GM12865 (cell line): ENCODE measurements around the gene RIPPLY3.

Experiments used
- DNase-seq: peaks from one replicate; pipeline ENCODE4 v3.0.0; 2010; ENCODE audit warnings: low read depth
- H3K4me3 ChIP-seq: 2 replicates; pipeline ENCODE4 v1.5.1; 2011; ENCODE audit warnings: mild to moderate bottlenecking, low read depth, low read length, control low read depth
- TF ChIP-seq, protein P1 (sequence below): IDR thresholded peaks from 2 replicates; pipeline ENCODE4 v1.5.1; 2011; ENCODE audit warnings: low read length, control low read depth, low read depth, inconsistent platforms; ENCODE audit not compliant: insufficient read depth; ENCODE audit errors: missing control alignments

Gene RIPPLY3

DNA sequence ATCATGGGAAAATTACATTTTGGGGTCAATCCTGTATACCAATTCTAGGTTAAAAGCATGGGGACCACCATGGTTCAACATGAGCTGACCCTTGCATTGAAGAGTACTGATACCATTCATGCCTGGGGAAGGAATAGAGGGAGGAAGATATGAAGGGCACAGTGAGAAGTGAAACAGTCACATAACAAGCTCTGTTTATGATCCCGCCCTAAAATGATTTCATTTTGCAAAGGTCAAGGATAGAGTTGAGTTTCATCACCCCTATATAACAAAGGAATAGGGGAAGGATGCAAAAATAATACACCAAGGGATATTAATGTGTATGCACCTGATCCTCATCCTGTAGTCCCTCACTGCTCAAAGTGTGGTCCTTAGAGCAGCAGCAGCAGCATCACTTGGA lies 37.5 kb upstream of the RIPPLY3 start:
- TF ChIP-seq, protein P1, sequence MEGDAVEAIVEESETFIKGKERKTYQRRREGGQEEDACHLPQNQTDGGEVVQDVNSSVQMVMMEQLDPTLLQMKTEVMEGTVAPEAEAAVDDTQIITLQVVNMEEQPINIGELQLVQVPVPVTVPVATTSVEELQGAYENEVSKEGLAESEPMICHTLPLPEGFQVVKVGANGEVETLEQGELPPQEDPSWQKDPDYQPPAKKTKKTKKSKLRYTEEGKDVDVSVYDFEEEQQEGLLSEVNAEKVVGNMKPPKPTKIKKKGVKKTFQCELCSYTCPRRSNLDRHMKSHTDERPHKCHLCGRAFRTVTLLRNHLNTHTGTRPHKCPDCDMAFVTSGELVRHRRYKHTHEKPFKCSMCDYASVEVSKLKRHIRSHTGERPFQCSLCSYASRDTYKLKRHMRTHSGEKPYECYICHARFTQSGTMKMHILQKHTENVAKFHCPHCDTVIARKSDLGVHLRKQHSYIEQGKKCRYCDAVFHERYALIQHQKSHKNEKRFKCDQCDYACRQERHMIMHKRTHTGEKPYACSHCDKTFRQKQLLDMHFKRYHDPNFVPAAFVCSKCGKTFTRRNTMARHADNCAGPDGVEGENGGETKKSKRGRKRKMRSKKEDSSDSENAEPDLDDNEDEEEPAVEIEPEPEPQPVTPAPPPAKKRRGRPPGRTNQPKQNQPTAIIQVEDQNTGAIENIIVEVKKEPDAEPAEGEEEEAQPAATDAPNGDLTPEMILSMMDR: no peak

DNA sequence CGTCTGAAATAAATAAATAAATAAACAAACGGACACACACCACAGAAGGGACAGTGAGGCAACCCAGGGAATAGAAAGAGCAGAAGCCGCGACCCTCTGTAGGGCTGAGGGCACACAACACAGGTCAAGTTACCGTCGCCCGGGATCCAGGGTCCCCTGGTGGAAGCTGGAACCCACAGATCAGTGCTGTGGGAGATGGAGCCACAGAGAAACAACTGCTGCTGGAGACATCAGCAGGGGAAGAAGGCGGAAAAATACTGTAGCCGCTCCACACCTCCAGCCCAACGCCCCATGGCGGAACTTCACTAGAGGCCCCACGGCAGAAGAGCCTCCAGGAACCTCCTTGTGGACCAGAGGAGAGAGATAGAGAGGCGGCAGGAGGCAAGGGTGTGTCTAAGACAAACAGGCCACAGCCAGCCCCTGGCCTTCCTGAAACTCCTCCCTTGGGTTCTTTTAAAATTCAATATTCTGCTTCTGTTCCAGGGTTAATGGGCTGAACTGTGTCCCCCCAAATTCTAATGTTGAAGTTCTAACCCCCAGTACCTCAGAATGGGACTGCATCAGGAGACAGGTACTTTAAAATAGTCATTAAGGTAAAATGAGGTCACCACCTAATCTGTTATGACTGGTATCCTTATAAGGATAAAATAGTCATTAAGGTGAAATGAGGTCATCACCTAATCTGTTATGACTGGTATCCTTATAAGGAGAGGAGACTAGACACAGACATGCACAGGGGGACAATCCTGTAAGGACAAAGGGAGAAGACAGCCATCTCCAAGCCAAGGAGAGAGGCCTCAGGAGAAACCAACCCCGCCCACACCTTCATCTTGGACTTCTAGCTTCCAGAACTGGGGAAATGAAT lies 32.3 kb upstream of the RIPPLY3 start:
- H3K4me3 ChIP-seq: no peak overlapping the region
- TF ChIP-seq, protein P1: no peak
- no peak for DNase-seq

More for the DNA sequence above, 37.5 kb upstream of the RIPPLY3 start:
- no peak overlapping the region for H3K4me3 ChIP-seq
- no peak for DNase-seq

DNA sequence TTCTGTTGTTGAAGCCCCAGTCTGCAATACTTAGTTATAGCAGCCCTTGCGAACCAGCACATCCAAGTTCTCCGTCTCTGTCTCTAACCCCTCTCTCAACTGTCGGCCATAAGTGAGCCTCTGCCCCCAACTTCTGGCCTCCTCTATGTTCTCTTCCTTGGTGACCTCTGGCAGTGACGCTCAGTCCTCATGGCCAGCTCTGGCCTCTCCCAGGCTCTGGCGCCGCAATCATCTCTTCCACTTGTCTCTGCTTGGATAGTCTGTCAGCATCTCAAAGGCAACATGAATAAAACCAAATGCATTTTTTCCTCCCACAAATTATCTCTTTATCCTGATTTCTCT lies 31.7 kb upstream of the RIPPLY3 start:
- no peak for DNase-seq
- TF ChIP-seq, protein P1: no peak
- H3K4me3 ChIP-seq: no peak overlapping the region

DNA sequence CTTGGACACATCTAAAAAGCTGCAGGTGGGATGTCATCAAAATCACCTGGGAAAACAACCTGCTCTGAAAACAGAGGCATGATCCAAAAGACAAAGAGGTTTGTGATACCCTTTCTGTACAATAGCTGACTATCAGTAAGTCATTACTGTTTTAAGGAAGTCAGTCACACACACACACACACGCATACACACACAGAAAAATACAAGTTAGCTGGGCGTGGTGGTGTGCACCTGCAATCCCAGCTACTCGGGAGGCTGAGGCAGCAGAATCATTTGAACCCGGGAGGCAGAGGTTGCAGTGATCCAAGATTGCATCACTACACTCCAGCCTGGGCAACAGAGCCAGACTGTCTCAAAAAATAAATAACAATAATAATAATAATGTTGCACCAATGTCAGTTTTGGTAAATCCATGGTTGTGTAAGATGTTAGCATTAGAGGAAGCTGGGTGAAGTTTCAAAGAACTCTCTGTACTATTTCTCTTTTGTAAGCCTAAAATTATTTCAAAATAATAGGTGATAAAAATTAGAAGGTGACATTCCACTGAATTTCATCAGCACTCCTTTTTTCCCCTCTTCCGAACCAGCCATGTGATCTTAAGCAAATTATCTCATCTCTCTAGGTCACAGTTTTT lies 30.2 kb upstream of the RIPPLY3 start:
- DNase-seq: no peak
- H3K4me3 ChIP-seq: no peak overlapping the region
- TF ChIP-seq, protein P1: no peak

DNA sequence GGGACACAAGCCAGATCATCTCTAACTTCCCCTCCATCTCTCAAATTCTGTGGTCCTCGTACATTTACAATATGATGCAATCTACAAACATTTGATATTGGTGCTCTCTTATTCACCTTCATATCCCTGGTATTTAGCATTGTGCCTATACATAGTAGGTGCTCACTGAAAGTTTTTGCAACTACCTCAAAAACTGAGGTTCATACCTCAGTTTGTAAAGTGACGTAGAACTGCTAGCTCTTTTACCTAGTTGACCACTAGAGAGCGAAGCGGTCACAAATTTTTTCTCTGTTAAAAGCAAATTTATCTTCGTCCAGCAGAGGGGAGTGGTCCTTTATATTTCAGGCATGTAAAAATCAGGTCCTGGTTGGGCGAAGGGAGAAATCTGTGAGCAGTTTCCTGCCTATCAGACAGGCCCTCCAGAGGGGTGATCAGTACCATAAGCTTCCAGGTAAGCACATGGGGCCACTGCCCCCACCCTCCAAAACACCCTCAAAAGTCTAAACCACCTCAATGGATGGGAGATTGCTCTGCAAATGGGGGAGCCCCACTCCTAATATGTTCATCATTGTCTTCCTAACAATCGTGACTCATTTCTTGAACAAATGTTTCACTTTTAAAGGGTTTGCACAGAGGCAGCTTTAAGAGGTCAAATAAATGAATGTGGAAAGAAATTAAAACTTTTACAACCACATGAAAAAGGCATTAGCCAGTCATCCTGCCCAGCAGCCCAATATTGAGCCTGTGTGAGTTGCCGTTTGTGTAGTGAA lies 29.4 kb upstream of the RIPPLY3 start:
- peak; percentile 83 for DNase-seq
- H3K4me3 ChIP-seq: no peak overlapping the region
- TF ChIP-seq, protein P1: peak; percentile 57

DNA sequence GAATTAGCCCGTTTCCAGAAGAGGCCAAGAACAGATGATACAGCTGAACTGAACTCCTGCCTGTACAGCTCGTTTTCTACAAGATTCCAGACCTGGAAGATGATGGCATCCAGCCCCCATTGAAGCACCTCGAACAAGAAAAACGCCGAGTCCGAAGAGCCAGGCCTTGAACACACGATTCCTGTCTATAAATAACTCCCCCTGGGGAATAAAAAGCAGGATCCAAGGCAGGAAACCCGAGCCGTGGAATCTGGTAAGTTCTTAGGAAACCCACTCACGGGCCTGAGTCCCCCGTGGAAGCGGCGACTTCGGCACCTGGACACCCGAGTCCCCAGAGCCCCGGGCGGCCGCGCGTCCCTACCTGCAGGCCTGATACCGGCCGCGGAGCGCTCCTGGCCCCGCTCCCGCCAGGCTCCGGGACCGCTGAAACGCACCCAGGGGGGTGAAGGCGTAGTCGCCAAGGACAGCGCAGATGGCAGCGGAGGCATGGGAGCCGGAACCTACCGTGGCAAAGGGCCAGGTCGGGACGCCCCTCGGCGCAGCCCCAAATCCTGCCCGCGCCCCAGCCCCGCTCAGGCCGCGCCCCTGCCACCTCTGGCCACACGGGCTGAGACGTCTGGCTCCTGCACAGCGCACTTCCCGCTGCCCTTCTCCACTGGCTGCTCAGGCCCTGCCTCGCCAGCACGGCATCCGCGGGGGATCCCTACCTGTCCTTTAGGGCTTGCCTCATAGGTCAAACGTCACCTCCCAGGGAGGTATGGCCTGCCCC lies 26.0 kb upstream of the RIPPLY3 start:
- H3K4me3 ChIP-seq: no peak overlapping the region
- TF ChIP-seq, protein P1: no peak
- no peak for DNase-seq
